ENCODE measurements around the gene SF3A2. TPM values are rescaled to one million over a fixed set of nuclear protein-coding genes. Genes with fewer than 3 reads are reported as not detected.

Gene SF3A2
- total RNA-seq, 1 donor from 2014 or later = 37.6 TPM

GRCh38 chr19:2252055-2252796 lies 15.6 kb downstream of the SF3A2 start:
- peaks cover 3 to 21% (median 3%) of the 10 kb centered on the region in 3 donors for H3K27me3 ChIP-seq (ENCODE audit: control insufficient read depth in 3 of 3, insufficient read depth in 3 of 3, low read length in 3 of 3)
- H3K36me3 ChIP-seq (ENCODE audit: control insufficient read depth in 3 of 3, insufficient read depth in 3 of 3, low read length in 3 of 3) = peaks cover 6 to 20% (median 12%) of the 10 kb centered on the region in 3 donors
- H3K9ac ChIP-seq (ENCODE audit: low read depth in 1 of 3, low read length in 3 of 3) = no peak overlapping the region
- H3K4me1 ChIP-seq (ENCODE audit: control insufficient read depth in 3 of 3, insufficient read depth in 3 of 3, low read length in 3 of 3) = peaks cover 23 to 66% (median 45%) of the 10 kb centered on the region in 3 donors
- H3K9me3 ChIP-seq (ENCODE audit: control insufficient read depth in 3 of 3, low read length in 3 of 3) = no peaks in the 10 kb centered on the region
- H3K27ac ChIP-seq (ENCODE audit: low read depth, low read length) = no peak overlapping the region
- no peak overlapping the region for H3K4me3 ChIP-seq (ENCODE audit: low read length in 3 of 3)

DNA sequence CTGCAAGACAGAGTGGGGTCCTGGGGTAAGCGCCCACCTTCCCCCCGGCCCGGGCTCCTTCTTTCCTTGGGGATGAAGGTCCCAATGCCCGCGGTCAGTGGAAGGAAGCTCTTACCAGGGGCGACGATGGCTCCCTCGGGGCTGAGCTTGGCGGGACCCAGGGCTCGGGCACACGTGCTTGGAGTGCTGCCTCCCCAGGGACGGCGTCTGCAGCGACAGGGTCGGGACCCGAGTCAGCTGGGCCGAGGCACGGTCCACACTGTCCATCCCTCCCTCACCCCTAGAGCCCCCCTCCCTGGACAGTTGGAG lies 16.1 kb downstream of the SF3A2 start:
- peak overlapping the region in 1 of 3 donors; percentile 43 for H3K9ac ChIP-seq (ENCODE audit: low read depth in 1 of 3, low read length in 3 of 3)
- H3K4me3 ChIP-seq (ENCODE audit: low read length in 3 of 3) = peak overlapping the region in 1 of 3 donors; percentile 78
- peaks cover 3 to 21% (median 3%) of the 10 kb centered on the region in 3 donors for H3K27me3 ChIP-seq (ENCODE audit: control insufficient read depth in 3 of 3, insufficient read depth in 3 of 3, low read length in 3 of 3)
- peaks cover 21 to 63% (median 41%) of the 10 kb centered on the region in 3 donors for H3K4me1 ChIP-seq (ENCODE audit: control insufficient read depth in 3 of 3, insufficient read depth in 3 of 3, low read length in 3 of 3)
- H3K27ac ChIP-seq (ENCODE audit: low read depth, low read length) = no peak overlapping the region
- H3K9me3 ChIP-seq (ENCODE audit: control insufficient read depth in 3 of 3, low read length in 3 of 3) = no peaks in the 10 kb centered on the region
- H3K36me3 ChIP-seq (ENCODE audit: control insufficient read depth in 3 of 3, insufficient read depth in 3 of 3, low read length in 3 of 3) = peaks cover 6 to 20% (median 8%) of the 10 kb centered on the region in 3 donors

DNA sequence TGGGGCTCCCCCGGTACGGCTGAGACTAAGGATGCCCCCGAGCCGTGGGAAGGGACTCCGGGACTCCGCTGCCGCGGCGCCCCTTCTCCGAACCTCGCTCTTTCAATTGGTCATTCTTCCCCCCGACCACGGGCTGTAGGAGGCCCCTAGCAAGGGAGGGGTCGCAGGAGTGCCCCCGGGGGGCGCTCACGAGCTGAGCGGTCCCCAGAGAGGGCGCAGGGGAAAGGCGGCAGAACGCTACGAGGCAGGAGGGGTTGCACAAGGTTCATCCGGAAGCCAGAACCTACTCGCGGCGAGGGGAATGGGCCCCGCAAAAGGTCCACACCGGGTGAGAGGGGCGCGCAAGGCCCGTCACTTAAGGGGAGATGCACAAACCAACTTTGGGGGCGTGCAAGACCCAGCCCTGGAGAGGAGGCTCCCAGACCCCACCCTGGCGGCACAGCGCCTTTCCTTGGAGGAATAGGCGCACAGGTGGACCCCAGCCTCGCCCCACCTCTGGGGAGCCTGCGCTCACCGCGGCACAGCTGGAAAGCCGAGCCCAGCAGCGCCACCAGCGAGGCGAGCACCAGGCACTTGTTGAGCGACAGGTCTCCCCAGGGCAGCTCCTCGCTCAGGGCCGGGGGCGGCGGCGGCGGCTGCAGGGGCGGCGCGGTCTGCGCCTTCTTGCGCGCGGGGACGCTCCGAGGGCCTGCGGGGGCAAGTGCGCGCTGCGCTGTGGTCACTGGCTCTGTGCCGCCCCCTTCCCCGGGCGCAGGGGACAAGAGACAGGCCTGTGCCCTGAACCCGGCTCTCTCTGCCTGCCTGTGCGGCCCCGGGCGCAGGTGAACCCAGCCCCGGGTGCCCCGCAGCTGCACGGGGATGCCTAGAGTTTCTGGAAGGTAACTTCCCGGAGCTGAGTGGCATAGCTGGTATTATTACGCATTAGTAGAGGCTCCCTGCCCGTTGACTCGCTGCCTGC lies 16.8 kb downstream of the SF3A2 start:
- H3K27ac ChIP-seq (ENCODE audit: low read depth, low read length) = peak overlapping the region; percentile 100
- H3K27me3 ChIP-seq (ENCODE audit: control insufficient read depth in 3 of 3, insufficient read depth in 3 of 3, low read length in 3 of 3) = peaks cover 3 to 21% (median 3%) of the 10 kb centered on the region in 3 donors
- no peaks in the 10 kb centered on the region for H3K9me3 ChIP-seq (ENCODE audit: control insufficient read depth in 3 of 3, low read length in 3 of 3)
- peaks cover 21 to 65% (median 41%) of the 10 kb centered on the region in 3 donors for H3K4me1 ChIP-seq (ENCODE audit: control insufficient read depth in 3 of 3, insufficient read depth in 3 of 3, low read length in 3 of 3)
- H3K9ac ChIP-seq (ENCODE audit: low read depth in 1 of 3, low read length in 3 of 3) = peak overlapping the region; percentile 51 to 99 (median 75)
- peaks cover 6 to 20% (median 8%) of the 10 kb centered on the region in 3 donors for H3K36me3 ChIP-seq (ENCODE audit: control insufficient read depth in 3 of 3, insufficient read depth in 3 of 3, low read length in 3 of 3)
- H3K4me3 ChIP-seq (ENCODE audit: low read length in 3 of 3) = peak overlapping the region; percentile 61 to 86 (median 78)

DNA sequence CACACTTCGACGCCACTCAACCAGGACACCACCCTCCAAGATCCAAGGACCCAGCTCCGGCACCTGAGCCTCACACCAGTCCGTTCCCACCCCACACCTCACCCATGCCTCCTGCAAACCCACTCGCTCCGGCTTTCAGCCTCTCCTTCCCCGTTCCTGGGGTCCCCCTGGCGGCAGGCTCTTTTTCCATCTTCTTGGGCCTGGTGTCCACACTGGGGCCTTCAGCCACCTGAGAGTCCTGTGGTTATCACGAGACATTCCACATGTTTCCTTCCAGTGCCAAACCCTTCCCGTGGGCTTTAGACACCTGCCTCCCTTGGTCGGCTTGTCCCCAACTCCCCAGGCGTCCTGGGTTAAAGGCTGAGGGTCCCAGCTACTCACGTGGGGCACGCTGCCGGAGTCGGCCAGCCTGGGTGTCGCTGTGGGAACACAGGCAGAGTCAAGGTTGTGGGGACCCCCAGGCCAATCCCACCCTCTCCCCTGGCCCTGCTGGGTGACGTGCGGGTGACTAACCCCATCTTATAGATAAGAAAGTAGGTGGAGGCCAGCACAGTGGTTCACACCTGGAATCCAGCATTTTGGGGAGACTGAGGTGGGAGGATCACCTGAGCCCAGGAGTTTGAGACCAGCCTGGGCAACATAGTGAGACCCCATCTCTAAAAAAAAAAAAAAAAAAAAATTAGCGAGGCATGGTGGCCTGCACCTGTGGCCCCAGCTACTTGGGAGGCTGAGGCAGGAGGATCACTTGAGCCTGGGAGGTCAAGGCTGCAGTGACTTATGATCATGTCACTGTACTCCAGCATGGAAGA lies 17.6 kb downstream of the SF3A2 start:
- peaks cover 21 to 64% (median 42%) of the 10 kb centered on the region in 3 donors for H3K4me1 ChIP-seq (ENCODE audit: control insufficient read depth in 3 of 3, insufficient read depth in 3 of 3, low read length in 3 of 3)
- peak overlapping the region; percentile 100 for H3K27ac ChIP-seq (ENCODE audit: low read depth, low read length)
- peak overlapping the region; percentile 61 to 86 (median 78) for H3K4me3 ChIP-seq (ENCODE audit: low read length in 3 of 3)
- H3K9ac ChIP-seq (ENCODE audit: low read depth in 1 of 3, low read length in 3 of 3) = peak overlapping the region; percentile 51 to 99 (median 75)
- H3K36me3 ChIP-seq (ENCODE audit: control insufficient read depth in 3 of 3, insufficient read depth in 3 of 3, low read length in 3 of 3) = peaks cover 6 to 17% (median 8%) of the 10 kb centered on the region in 3 donors
- H3K27me3 ChIP-seq (ENCODE audit: control insufficient read depth in 3 of 3, insufficient read depth in 3 of 3, low read length in 3 of 3) = peaks cover 3 to 21% (median 3%) of the 10 kb centered on the region in 3 donors
- no peaks in the 10 kb centered on the region for H3K9me3 ChIP-seq (ENCODE audit: control insufficient read depth in 3 of 3, low read length in 3 of 3)

- Histone ChIP-seq H3K36me3 (ENCODE audit: control insufficient read depth in 3 of 3, insufficient read depth in 3 of 3, low read length in 3 of 3) (peaks cover 6 to 17% (median 8%) of the 10 kb centered on the region in 3 donors), H3K9me3 (ENCODE audit: control insufficient read depth in 3 of 3, low read length in 3 of 3) (no peaks in the 10 kb centered on the region), H3K4me3 (ENCODE audit: low read length in 3 of 3) (peak overlapping the region; percentile 78 to 93 (median 86)), H3K9ac (ENCODE audit: low read depth in 1 of 3, low read length in 3 of 3) (peak overlapping the region; percentile 98 to 99 (median 99)), H3K4me1 (ENCODE audit: control insufficient read depth in 3 of 3, insufficient read depth in 3 of 3, low read length in 3 of 3) (peaks cover 21 to 54% (median 32%) of the 10 kb centered on the region in 3 donors), H3K27me3 (ENCODE audit: control insufficient read depth in 3 of 3, insufficient read depth in 3 of 3, low read length in 3 of 3) (peaks cover 0 to 18% (median 3%) of the 10 kb centered on the region in 3 donors), H3K27ac (ENCODE audit: low read depth, low read length) (peak overlapping the region; percentile 100)
These were observed 18.7 kb downstream of the SF3A2 start for GRCh38 chr19:2255112-2255845.

GRCh38 chr19:2255982-2256685 lies 19.5 kb downstream of the SF3A2 start, which contains the start of gene JSRP1:
Gene JSRP1, minus strand, starts transcription at chr19:2256417. Its CDS starts 1,103 bp downstream, at chr19:2255314.
- Histone ChIP-seq H3K4me1 (ENCODE audit: control insufficient read depth in 3 of 3, insufficient read depth in 3 of 3, low read length in 3 of 3) (peaks cover 21 to 51% (median 31%) of the 10 kb centered on the region in 3 donors), H3K27ac (ENCODE audit: low read depth, low read length) (peak within 1 kb of the TSS; percentile 100), H3K4me3 (ENCODE audit: low read length in 3 of 3) (peak within 1 kb of the TSS; percentile 78 to 93 (median 86)), H3K36me3 (ENCODE audit: control insufficient read depth in 3 of 3, insufficient read depth in 3 of 3, low read length in 3 of 3) (peaks cover 6 to 17% (median 8%) of the 10 kb centered on the region in 3 donors), H3K9ac (ENCODE audit: low read depth in 1 of 3, low read length in 3 of 3) (peak within 1 kb of the TSS; percentile 98 to 99 (median 99)), H3K27me3 (ENCODE audit: control insufficient read depth in 3 of 3, insufficient read depth in 3 of 3, low read length in 3 of 3) (peaks cover 0 to 14% (median 3%) of the 10 kb centered on the region in 3 donors), H3K9me3 (ENCODE audit: control insufficient read depth in 3 of 3, low read length in 3 of 3) (no peaks in the 10 kb centered on the region)

GRCh38 chr19:2259336-2259735 lies 22.7 kb downstream of the SF3A2 start:
- Histone ChIP-seq H3K27ac (ENCODE audit: low read depth, low read length) (no peak overlapping the region), H3K36me3 (ENCODE audit: control insufficient read depth in 3 of 3, insufficient read depth in 3 of 3, low read length in 3 of 3) (peaks cover 0 to 4% (median 0%) of the 10 kb centered on the region in 3 donors), H3K27me3 (ENCODE audit: control insufficient read depth in 3 of 3, insufficient read depth in 3 of 3, low read length in 3 of 3) (no peaks in the 10 kb centered on the region), H3K9ac (ENCODE audit: low read depth in 1 of 3, low read length in 3 of 3) (no peak overlapping the region), H3K9me3 (ENCODE audit: control insufficient read depth in 3 of 3, low read length in 3 of 3) (no peaks in the 10 kb centered on the region), H3K4me3 (ENCODE audit: low read length in 3 of 3) (no peak overlapping the region), H3K4me1 (ENCODE audit: control insufficient read depth in 3 of 3, insufficient read depth in 3 of 3, low read length in 3 of 3) (peaks cover 6 to 25% (median 10%) of the 10 kb centered on the region in 3 donors)

GRCh38 chr19:2260341-2260805 lies 23.7 kb downstream of the SF3A2 start:
- Histone ChIP-seq H3K4me3 (ENCODE audit: low read length in 3 of 3) (no peak overlapping the region), H3K27ac (ENCODE audit: low read depth, low read length) (no peak overlapping the region), H3K36me3 (ENCODE audit: control insufficient read depth in 3 of 3, insufficient read depth in 3 of 3, low read length in 3 of 3) (no peaks in the 10 kb centered on the region), H3K27me3 (ENCODE audit: control insufficient read depth in 3 of 3, insufficient read depth in 3 of 3, low read length in 3 of 3) (no peaks in the 10 kb centered on the region), H3K4me1 (ENCODE audit: control insufficient read depth in 3 of 3, insufficient read depth in 3 of 3, low read length in 3 of 3) (peaks cover 0 to 18% (median 5%) of the 10 kb centered on the region in 3 donors), H3K9me3 (ENCODE audit: control insufficient read depth in 3 of 3, low read length in 3 of 3) (no peaks in the 10 kb centered on the region), H3K9ac (ENCODE audit: low read depth in 1 of 3, low read length in 3 of 3) (no peak overlapping the region)
